Measurements from ENCODE around the gene ARPC1B. TPM values are rescaled to one million over a fixed set of nuclear protein-coding genes. Genes with fewer than 3 reads are reported as not detected.

Gene ARPC1B
- total and polyA plus RNA-seq, 2 of the 8 experiments (the other 6 are each of a cell fraction or from before 2014, with no cell fraction given), result 64.5 to 115 TPM

- Histone ChIP-seq H3K14ac (ENCODE audit: insufficient read length) (no peak overlapping the region), H3K36me3 (ENCODE audit: control insufficient read depth in 2 of 4, insufficient read depth in 4 of 4, low read length in 3 of 4) (peaks cover 17 to 55% (median 44%) of the 10 kb centered on the region in 4 experiments), H3K4me1 (replicated peaks in 1 of 4; ENCODE audit: control insufficient read depth in 3 of 4, insufficient read depth in 4 of 4, low read length in 3 of 4) (peaks cover 0 to 5% (median 3%) of the 10 kb centered on the region in 4 experiments; a peak in 4 of 7 replicates), H2AK5ac (ENCODE audit: low read depth, low read length) (no peak overlapping the region), H4K5ac (ENCODE audit: insufficient read length, low read depth, low read length) (no peak overlapping the region), H3K27ac (ENCODE audit: low read depth, low read length) (no peak overlapping the region), H2BK12ac (ENCODE audit: low read depth, low read length) (no peak overlapping the region), H3K4ac (replicated peaks; ENCODE audit: insufficient read length, low read depth, low read length) (no peak overlapping the region), H2BK120ac (replicated peaks; ENCODE audit: low read depth, low read length) (no peak overlapping the region), H3K23me2 (ENCODE audit: low read depth, low read length) (no peaks in the 10 kb centered on the region), H3K4me3 (ENCODE audit: extremely low read depth in 1 of 4, insufficient read depth in 2 of 4, low read depth in 3 of 4, low read length in 4 of 4) (no peak overlapping the region), H3K9me3 (ENCODE audit: insufficient read depth in 2 of 2, low read depth in 1 of 2, low read length in 1 of 2) (no peaks in the 10 kb centered on the region), H4K8ac (ENCODE audit: extremely low read depth, insufficient read depth, low read length) (no peak overlapping the region), H3K23ac (ENCODE audit: insufficient read length) (no peak overlapping the region), H3K79me1 (ENCODE audit: low read depth, low read length) (peaks cover 2% of the 10 kb centered on the region; the same call in 1 of the 2 replicates), H3K79me2 (ENCODE audit: control insufficient read depth in 1 of 2, insufficient read depth in 2 of 2, low read length in 2 of 2) (peaks cover 2 to 22% of the 10 kb centered on the region in 2 experiments; a peak in 2 of 4 replicates), H2BK20ac (ENCODE audit: low read length) (no peak overlapping the region), H4K91ac (replicated peaks; ENCODE audit: insufficient read length, low read length) (no peak overlapping the region), H2BK5ac (ENCODE audit: low read depth, low read length) (no peak overlapping the region), H2BK15ac (ENCODE audit: low read length) (no peak overlapping the region), H4K20me1 (replicated peaks in 1 of 2; ENCODE audit: control insufficient read depth in 1 of 2, insufficient read depth in 2 of 2, low read length in 2 of 2) (peaks cover 0 to 6% of the 10 kb centered on the region in 2 experiments), H2AFZ (ENCODE audit: low read length) (no peak overlapping the region), H3K4me2 (ENCODE audit: insufficient read depth in 1 of 2, low read depth in 2 of 2, low read length in 2 of 2) (no peak overlapping the region), H3K27me3 (replicated peaks in 1 of 4; ENCODE audit: control insufficient read depth in 3 of 4, extremely low read depth in 1 of 4, insufficient read depth in 3 of 4, low read length in 3 of 4) (no peaks in the 10 kb centered on the region), H3K18ac (ENCODE audit: extremely low read depth, low read length) (no peak overlapping the region), H3K9ac (replicated peaks in 1 of 4; ENCODE audit: extremely low read depth in 1 of 4, low read depth in 3 of 4, low read length in 3 of 4) (no peak overlapping the region), H3K56ac (replicated peaks; ENCODE audit: insufficient read length, low read depth, low read length) (no peak overlapping the region)
- 92% methylated on average over 9 of the region's 9 CpGs; no CpG with 5 or more reads in 1 of the 2 experiments for WGBS, 2 experiments (ENCODE audit: extremely low coverage in 1 of 2, insufficient coverage in 1 of 2, insufficient read length in 1 of 2, insufficient replicate concordance in 2 of 2, low coverage in 1 of 2, low lambda C conversion rate in 2 of 2, missing lambda C conversion rate in 1 of 2)
- ChIA-PET CTCF (ENCODE audit: partially characterized antibody) (interaction anchor here (0.7 to 2.3 kb wide), 2 partner anchors 14 to 23 kb away, joined by 3 to 7 read pairs; no protein-coding TSS in a partner anchor), POLR2A (ENCODE audit: partially characterized antibody) (interaction anchor here (1.1 to 3.3 kb wide), 6 partner anchors 9 to 27 kb away, joined by 3 to 19 read pairs (median 8); partner anchors contain the start of genes BUD31 and PDAP1)
- DNase-seq (ENCODE audit: low read depth in 1 of 2, low spot score in 2 of 2), result no peak
- FAIRE-seq, result no peak
- TF ChIP-seq KDM1A (IDR thresholded peaks at IDR 0.05; ENCODE audit: borderline replicate concordance, low read length), result no peak
- no peak for TF ChIP-seq JUND (IDR thresholded peaks at IDR 0.05; ENCODE audit: low read length)
- no peak for TF ChIP-seq YY1 (IDR thresholded peaks at IDR 0.05; ENCODE audit: low read depth, low read length)
- no peak for TF ChIP-seq RAD21 (IDR thresholded peaks at IDR 0.05 in 1 of 2, conservative IDR thresholded peaks at IDR 0.05 in 1 of 2; ENCODE audit: low read depth in 2 of 2, low read length in 2 of 2)
- no peak for TF ChIP-seq CHD1 (IDR thresholded peaks at IDR 0.05; ENCODE audit: low read depth, low read length)
- no peak for TF ChIP-seq TEAD4 (IDR thresholded peaks at IDR 0.05; ENCODE audit: low read depth, low read length)
- TF ChIP-seq KDM5A (IDR thresholded peaks at IDR 0.05; ENCODE audit: low read length), result no peak
- TF ChIP-seq RXRA (IDR thresholded peaks at IDR 0.05; ENCODE audit: insufficient read depth, low read depth, low read length), result no peak
- TF ChIP-seq CBX8 (IDR thresholded peaks at IDR 0.05; ENCODE audit: borderline replicate concordance, low read depth, low read length), result no peak
- TF ChIP-seq EZH2 (IDR thresholded peaks at IDR 0.05; ENCODE audit: low read depth, low read length, severe bottlenecking), result no peak
- TF ChIP-seq EGR1 (IDR thresholded peaks at IDR 0.05; ENCODE audit: borderline replicate concordance, low read depth, low read length), result no peak
- no peak for TF ChIP-seq POLR2AphosphoS5 (IDR thresholded peaks at IDR 0.05; ENCODE audit: low read depth, low read length)
- TF ChIP-seq SIX5 (IDR thresholded peaks at IDR 0.05; ENCODE audit: low read depth, low read length), result no peak
Observed at GRCh38 chr7:99433158-99433557, 58.6 kb downstream of the ARPC1B start.

Data from H1 (cell line).